ENCODE data around the gene RCAN2. TPM values are rescaled to one million over a fixed set of nuclear protein-coding genes. Genes with fewer than 3 reads are reported as not detected.

RCAN2 gene
- total RNA-seq, 1 experiment from 2014 or later, result 0.05 TPM

DNA sequence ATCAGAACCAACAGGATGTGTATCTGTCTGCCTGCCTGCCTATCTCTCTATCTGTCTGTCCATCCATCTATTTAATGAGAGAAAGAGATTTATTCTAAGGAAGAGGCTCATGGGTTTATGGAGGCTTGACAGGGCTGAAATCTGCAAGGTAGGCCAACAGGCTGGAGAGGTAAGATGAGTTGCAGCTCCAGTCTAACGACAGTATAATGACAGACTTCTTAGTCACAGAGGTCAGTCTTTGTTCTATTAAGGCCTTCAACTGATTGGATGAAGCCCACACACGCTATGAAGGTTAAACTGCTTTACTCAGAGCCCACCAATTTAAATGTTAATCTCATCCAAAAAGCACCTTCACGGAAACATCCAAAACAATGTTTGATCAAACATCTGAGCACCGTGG lies 220.1 kb downstream of the RCAN2 start:
- intact Hi-C loops (cut with micrococcal nuclease; ENCODE audit: unreplicated experiment) (no loop called here), in situ Hi-C loops (cut with HindIII; ENCODE audit: low pct_unique_long_range_greater_than_20kb, low sequenced_read_pairs) (no loop called here)
- POLR2A ChIA-PET, result no interaction called here

DNA sequence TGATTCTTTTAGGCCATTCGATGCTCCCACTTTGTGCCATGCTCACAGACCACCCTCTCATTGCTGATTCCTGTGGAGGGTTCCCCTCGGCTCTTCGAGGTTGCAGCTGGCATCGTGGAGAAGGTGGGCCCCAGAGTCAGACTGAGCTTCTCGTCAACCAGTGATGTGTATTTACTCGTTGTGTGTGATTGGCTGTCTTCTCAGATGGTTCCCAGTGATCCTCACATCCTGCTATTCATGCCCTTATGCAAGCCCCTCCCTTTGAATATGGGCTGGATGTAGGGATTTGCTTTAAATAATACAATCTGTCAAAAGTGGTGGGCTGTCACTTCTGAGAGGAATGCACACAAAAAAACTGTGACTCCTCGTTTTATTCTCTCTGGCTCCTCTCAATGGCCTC lies 220.9 kb downstream of the RCAN2 start:
- BruUV-seq (replicated peaks), result no TSS peak
- no peak for ATAC-seq
- no peak for DNase-seq (ENCODE audit: low read depth, low spot score)
- Histone ChIP-seq H3K9me3 (ENCODE audit: control insufficient read depth, insufficient read depth, low read depth, low read length) (no peaks in the 10 kb centered on the region), H3K4me1 (ENCODE audit: control insufficient read depth, insufficient read depth, low read length) (no peaks in the 10 kb centered on the region), H3K4me3 (ENCODE audit: low read depth in 2 of 2, low read length in 2 of 2) (no peak overlapping the region), H3K27me3 (ENCODE audit: control insufficient read depth, insufficient read depth, low read length) (no peaks in the 10 kb centered on the region; the same call in 1 of the 2 replicates), H3K36me3 (ENCODE audit: control insufficient read depth, insufficient read depth, low read length) (no peaks in the 10 kb centered on the region), H3K27ac (ENCODE audit: low read length) (no peak overlapping the region)
- CTCF ChIA-PET, result no interaction called here
- POLR2A ChIA-PET, result no interaction called here
- in situ Hi-C loops (cut with HindIII; ENCODE audit: low pct_unique_long_range_greater_than_20kb, low sequenced_read_pairs), result no loop called here
- no peak for TF ChIP-seq SIN3A (IDR thresholded peaks at IDR 0.05; ENCODE audit: borderline replicate concordance, insufficient read depth, low read depth, low read length)
- TF ChIP-seq TCF7L2 (IDR thresholded peaks at IDR 0.05; ENCODE audit: low read depth, low read length), result no peak
- TF ChIP-seq, protein P1, sequence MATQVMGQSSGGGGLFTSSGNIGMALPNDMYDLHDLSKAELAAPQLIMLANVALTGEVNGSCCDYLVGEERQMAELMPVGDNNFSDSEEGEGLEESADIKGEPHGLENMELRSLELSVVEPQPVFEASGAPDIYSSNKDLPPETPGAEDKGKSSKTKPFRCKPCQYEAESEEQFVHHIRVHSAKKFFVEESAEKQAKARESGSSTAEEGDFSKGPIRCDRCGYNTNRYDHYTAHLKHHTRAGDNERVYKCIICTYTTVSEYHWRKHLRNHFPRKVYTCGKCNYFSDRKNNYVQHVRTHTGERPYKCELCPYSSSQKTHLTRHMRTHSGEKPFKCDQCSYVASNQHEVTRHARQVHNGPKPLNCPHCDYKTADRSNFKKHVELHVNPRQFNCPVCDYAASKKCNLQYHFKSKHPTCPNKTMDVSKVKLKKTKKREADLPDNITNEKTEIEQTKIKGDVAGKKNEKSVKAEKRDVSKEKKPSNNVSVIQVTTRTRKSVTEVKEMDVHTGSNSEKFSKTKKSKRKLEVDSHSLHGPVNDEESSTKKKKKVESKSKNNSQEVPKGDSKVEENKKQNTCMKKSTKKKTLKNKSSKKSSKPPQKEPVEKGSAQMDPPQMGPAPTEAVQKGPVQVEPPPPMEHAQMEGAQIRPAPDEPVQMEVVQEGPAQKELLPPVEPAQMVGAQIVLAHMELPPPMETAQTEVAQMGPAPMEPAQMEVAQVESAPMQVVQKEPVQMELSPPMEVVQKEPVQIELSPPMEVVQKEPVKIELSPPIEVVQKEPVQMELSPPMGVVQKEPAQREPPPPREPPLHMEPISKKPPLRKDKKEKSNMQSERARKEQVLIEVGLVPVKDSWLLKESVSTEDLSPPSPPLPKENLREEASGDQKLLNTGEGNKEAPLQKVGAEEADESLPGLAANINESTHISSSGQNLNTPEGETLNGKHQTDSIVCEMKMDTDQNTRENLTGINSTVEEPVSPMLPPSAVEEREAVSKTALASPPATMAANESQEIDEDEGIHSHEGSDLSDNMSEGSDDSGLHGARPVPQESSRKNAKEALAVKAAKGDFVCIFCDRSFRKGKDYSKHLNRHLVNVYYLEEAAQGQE (IDR thresholded peaks at IDR 0.05; ENCODE audit: insufficient read depth in 1 of 2, low read depth in 2 of 2, low read length in 1 of 2), result no peak
- TF ChIP-seq, protein P2, sequence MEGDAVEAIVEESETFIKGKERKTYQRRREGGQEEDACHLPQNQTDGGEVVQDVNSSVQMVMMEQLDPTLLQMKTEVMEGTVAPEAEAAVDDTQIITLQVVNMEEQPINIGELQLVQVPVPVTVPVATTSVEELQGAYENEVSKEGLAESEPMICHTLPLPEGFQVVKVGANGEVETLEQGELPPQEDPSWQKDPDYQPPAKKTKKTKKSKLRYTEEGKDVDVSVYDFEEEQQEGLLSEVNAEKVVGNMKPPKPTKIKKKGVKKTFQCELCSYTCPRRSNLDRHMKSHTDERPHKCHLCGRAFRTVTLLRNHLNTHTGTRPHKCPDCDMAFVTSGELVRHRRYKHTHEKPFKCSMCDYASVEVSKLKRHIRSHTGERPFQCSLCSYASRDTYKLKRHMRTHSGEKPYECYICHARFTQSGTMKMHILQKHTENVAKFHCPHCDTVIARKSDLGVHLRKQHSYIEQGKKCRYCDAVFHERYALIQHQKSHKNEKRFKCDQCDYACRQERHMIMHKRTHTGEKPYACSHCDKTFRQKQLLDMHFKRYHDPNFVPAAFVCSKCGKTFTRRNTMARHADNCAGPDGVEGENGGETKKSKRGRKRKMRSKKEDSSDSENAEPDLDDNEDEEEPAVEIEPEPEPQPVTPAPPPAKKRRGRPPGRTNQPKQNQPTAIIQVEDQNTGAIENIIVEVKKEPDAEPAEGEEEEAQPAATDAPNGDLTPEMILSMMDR (IDR thresholded peaks at IDR 0.05), result no peak
- TF ChIP-seq POLR2AphosphoS5 (IDR thresholded peaks at IDR 0.05; ENCODE audit: low read depth, low read length), result no peak
- intact Hi-C loops (cut with micrococcal nuclease; ENCODE audit: unreplicated experiment), result no loop called here

More for the DNA sequence above, 220.1 kb downstream of the RCAN2 start:
- Histone ChIP-seq H3K4me3 (ENCODE audit: low read depth in 2 of 2, low read length in 2 of 2) (no peak overlapping the region), H3K36me3 (ENCODE audit: control insufficient read depth, insufficient read depth, low read length) (no peaks in the 10 kb centered on the region), H3K27ac (ENCODE audit: low read length) (no peak overlapping the region), H3K9me3 (ENCODE audit: control insufficient read depth, insufficient read depth, low read depth, low read length) (no peaks in the 10 kb centered on the region), H3K4me1 (ENCODE audit: control insufficient read depth, insufficient read depth, low read length) (no peaks in the 10 kb centered on the region), H3K27me3 (ENCODE audit: control insufficient read depth, insufficient read depth, low read length) (no peaks in the 10 kb centered on the region; the same call in 1 of the 2 replicates)
- TF ChIP-seq, protein P2 (IDR thresholded peaks at IDR 0.05), result no peak
- TF ChIP-seq TCF7L2 (IDR thresholded peaks at IDR 0.05; ENCODE audit: low read depth, low read length) (no peak), POLR2AphosphoS5 (IDR thresholded peaks at IDR 0.05; ENCODE audit: low read depth, low read length) (no peak), SIN3A (IDR thresholded peaks at IDR 0.05; ENCODE audit: borderline replicate concordance, insufficient read depth, low read depth, low read length) (no peak)
- TF ChIP-seq, protein P1 (IDR thresholded peaks at IDR 0.05; ENCODE audit: insufficient read depth in 1 of 2, low read depth in 2 of 2, low read length in 1 of 2), result no peak
- ATAC-seq (no peak), DNase-seq (ENCODE audit: low read depth, low spot score) (no peak)
- no TSS peak for BruUV-seq (replicated peaks)
- CTCF ChIA-PET, result no interaction called here
